ENCODE data around the gene SERPINB1.

GRCh38 chr6:2862712-2863181 is 21.1 kb upstream of the SERPINB1 start:
- TF ChIP-seq ZNF548 (tag by site-specific recombination; IDR thresholded peaks at IDR 0.05), result no peak
- TF ChIP-seq, protein P1, sequence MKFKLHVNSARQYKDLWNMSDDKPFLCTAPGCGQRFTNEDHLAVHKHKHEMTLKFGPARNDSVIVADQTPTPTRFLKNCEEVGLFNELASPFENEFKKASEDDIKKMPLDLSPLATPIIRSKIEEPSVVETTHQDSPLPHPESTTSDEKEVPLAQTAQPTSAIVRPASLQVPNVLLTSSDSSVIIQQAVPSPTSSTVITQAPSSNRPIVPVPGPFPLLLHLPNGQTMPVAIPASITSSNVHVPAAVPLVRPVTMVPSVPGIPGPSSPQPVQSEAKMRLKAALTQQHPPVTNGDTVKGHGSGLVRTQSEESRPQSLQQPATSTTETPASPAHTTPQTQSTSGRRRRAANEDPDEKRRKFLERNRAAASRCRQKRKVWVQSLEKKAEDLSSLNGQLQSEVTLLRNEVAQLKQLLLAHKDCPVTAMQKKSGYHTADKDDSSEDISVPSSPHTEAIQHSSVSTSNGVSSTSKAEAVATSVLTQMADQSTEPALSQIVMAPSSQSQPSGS (tag by site-specific recombination; IDR thresholded peaks at IDR 0.05; ENCODE audit: low read depth), result no peak
- TF ChIP-seq, protein P2, sequence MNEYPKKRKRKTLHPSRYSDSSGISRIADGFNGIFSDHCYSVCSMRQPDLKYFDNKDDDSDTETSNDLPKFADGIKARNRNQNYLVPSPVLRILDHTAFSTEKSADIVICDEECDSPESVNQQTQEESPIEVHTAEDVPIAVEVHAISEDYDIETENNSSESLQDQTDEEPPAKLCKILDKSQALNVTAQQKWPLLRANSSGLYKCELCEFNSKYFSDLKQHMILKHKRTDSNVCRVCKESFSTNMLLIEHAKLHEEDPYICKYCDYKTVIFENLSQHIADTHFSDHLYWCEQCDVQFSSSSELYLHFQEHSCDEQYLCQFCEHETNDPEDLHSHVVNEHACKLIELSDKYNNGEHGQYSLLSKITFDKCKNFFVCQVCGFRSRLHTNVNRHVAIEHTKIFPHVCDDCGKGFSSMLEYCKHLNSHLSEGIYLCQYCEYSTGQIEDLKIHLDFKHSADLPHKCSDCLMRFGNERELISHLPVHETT (tag by site-specific recombination; IDR thresholded peaks at IDR 0.05), result no peak
- TF ChIP-seq ZNF23 (tag by site-specific recombination; IDR thresholded peaks at IDR 0.05; ENCODE audit: borderline replicate concordance), result no peak
- TF ChIP-seq, protein P3, sequence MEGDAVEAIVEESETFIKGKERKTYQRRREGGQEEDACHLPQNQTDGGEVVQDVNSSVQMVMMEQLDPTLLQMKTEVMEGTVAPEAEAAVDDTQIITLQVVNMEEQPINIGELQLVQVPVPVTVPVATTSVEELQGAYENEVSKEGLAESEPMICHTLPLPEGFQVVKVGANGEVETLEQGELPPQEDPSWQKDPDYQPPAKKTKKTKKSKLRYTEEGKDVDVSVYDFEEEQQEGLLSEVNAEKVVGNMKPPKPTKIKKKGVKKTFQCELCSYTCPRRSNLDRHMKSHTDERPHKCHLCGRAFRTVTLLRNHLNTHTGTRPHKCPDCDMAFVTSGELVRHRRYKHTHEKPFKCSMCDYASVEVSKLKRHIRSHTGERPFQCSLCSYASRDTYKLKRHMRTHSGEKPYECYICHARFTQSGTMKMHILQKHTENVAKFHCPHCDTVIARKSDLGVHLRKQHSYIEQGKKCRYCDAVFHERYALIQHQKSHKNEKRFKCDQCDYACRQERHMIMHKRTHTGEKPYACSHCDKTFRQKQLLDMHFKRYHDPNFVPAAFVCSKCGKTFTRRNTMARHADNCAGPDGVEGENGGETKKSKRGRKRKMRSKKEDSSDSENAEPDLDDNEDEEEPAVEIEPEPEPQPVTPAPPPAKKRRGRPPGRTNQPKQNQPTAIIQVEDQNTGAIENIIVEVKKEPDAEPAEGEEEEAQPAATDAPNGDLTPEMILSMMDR (tag by site-specific recombination; IDR thresholded peaks at IDR 0.05), result no peak
- no peak for TF ChIP-seq YY1 (tag by site-specific recombination; IDR thresholded peaks at IDR 0.05)
- TF ChIP-seq, protein P4, sequence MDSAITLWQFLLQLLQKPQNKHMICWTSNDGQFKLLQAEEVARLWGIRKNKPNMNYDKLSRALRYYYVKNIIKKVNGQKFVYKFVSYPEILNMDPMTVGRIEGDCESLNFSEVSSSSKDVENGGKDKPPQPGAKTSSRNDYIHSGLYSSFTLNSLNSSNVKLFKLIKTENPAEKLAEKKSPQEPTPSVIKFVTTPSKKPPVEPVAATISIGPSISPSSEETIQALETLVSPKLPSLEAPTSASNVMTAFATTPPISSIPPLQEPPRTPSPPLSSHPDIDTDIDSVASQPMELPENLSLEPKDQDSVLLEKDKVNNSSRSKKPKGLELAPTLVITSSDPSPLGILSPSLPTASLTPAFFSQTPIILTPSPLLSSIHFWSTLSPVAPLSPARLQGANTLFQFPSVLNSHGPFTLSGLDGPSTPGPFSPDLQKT (IDR thresholded peaks at IDR 0.05; ENCODE audit: borderline replicate concordance, low read depth, low read length), result no peak
- no peak for TF ChIP-seq KLF16 (tag by site-specific recombination; IDR thresholded peaks at IDR 0.05)
